Keratinocyte (primary cell): Measurements from ENCODE around the gene NLGN3.

ENCODE experiments used
- EZH2 ChIP-seq: IDR thresholded peaks from one replicate; pipeline ENCODE4 v1.6.1; 2012; ENCODE audit warnings: inconsistent platforms, mild to moderate bottlenecking, low read length, moderate library complexity
- TF ChIP-seq, protein P1 (sequence below), 3 experiments: IDR thresholded peaks in 1 of 3; conservative IDR thresholded peaks in 1 of 3; optimal IDR thresholded peaks in 1 of 3; 2 replicates in 2 of 3; 3 replicates in 1 of 3; pipeline versions ENCODE3 to v1.5.1; 2011; ENCODE audit warnings: low read length in 3 of 3, mild to moderate bottlenecking in 3 of 3, moderate library complexity in 2 of 3, control low read depth in 1 of 3, inconsistent platforms in 1 of 3; ENCODE audit not compliant: insufficient read depth in 2 of 3; ENCODE audit errors: extremely low read depth in 1 of 3

DNA sequence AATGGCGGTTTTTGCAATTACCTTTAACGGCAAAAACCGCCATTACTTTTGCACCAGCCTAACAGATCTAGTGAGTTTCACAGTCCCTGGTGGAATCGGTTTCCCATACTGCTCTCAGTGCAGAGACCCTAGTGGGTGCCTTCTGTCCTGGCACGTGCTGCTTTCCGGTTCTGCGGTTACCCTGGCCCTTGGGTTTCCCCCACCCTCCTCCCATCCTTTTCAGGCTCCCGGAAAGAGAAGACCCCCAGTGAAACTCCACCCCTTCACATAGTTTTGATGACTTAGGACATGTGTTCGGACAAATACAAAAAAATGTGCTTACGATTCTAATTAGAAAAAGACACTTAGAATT is 36.9 kb downstream of the NLGN3 start:
- no peak for TF ChIP-seq EZH2
- TF ChIP-seq, protein P1, sequence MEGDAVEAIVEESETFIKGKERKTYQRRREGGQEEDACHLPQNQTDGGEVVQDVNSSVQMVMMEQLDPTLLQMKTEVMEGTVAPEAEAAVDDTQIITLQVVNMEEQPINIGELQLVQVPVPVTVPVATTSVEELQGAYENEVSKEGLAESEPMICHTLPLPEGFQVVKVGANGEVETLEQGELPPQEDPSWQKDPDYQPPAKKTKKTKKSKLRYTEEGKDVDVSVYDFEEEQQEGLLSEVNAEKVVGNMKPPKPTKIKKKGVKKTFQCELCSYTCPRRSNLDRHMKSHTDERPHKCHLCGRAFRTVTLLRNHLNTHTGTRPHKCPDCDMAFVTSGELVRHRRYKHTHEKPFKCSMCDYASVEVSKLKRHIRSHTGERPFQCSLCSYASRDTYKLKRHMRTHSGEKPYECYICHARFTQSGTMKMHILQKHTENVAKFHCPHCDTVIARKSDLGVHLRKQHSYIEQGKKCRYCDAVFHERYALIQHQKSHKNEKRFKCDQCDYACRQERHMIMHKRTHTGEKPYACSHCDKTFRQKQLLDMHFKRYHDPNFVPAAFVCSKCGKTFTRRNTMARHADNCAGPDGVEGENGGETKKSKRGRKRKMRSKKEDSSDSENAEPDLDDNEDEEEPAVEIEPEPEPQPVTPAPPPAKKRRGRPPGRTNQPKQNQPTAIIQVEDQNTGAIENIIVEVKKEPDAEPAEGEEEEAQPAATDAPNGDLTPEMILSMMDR (optimal IDR thresholded peaks at IDR 0.05 in 1 of 3, IDR thresholded peaks at IDR 0.05 in 1 of 3, conservative IDR thresholded peaks at IDR 0.05 in 1 of 3; ENCODE audit: extremely low read depth in 1 of 3, insufficient read depth in 2 of 3, low read length in 3 of 3): no peak
